Gastroesophageal sphincter (tissue), 3 donors: ENCODE data around the gene WNT3A.

Source experiments
- CTCF ChIP-seq, 4 experiments: fragments of 200-600 bp in 2 of 4; fragments of 450-650 bp in 2 of 4; sonication (generic) in 1 of 4; IDR thresholded peaks; one replicate each; pipeline ENCODE4 v1.5.1; 2017 to 2019; ENCODE audit warnings: antibody characterized with exemption in 4 of 4, mild to moderate bottlenecking in 2 of 4, moderate library complexity in 2 of 4
- EP300 ChIP-seq: sonication (generic); formaldehyde crosslinking; IDR thresholded peaks from one replicate; pipeline ENCODE4 v1.6.1; 2017; ENCODE audit warnings: antibody characterized with exemption, mild to moderate bottlenecking
- POLR2A ChIP-seq, 2 donors: fragments of 450-650 bp; IDR thresholded peaks; one replicate each; pipeline ENCODE4 v1.6.1; 2017; ENCODE audit warnings: antibody characterized with exemption in 2 of 2, mild to moderate bottlenecking in 2 of 2, moderate library complexity in 1 of 2

- TF ChIP-seq POLR2A (IDR thresholded peaks at IDR 0.05) (no peak), EP300 (no peak), CTCF (IDR thresholded peaks at IDR 0.05) (no peak)
Observed at GRCh38 chr1:228033376-228033775, 26.6 kb downstream of the WNT3A start.
